ENCODE results near the gene NUDT2.
"Not testable (repeated sequence)": the region's sequence is repeated elsewhere in the genome, so short reads cannot be mapped to it uniquely, and the experiment has no call there.

The NUDT2 gene

GRCh38 chr9:34328987-34329832 is at the start of gene NUDT2, which contains the start of gene KIF24:
TSS of gene NUDT2 (plus strand) at chr9:34329569. CDS start at chr9:34339040, 9,471 bp downstream.
TSS of gene KIF24 (minus strand) at chr9:34329268. CDS start at chr9:34311346, 17,922 bp downstream.
- peak; percentile 86 to 89 for DNase-seq (ENCODE audit: low read depth in 2 of 2)

GRCh38 chr9:34282096-34282495 is 47.3 kb upstream of the NUDT2 start:
- no peak for DNase-seq (ENCODE audit: low read depth in 2 of 2)

GRCh38 chr9:34289159-34289558 is 40.2 kb upstream of the NUDT2 start:
- no peak for DNase-seq (ENCODE audit: low read depth in 2 of 2)

- DNase-seq (ENCODE audit: low read depth in 2 of 2): no peak
These were observed 38.3 kb upstream of the NUDT2 start for GRCh38 chr9:34291023-34291422.

- no peak for DNase-seq (ENCODE audit: low read depth in 2 of 2)
These were observed 37.9 kb upstream of the NUDT2 start for GRCh38 chr9:34291423-34291822.

- DNase-seq (ENCODE audit: low read depth in 2 of 2): no peak
These were observed 36.8 kb upstream of the NUDT2 start for GRCh38 chr9:34292552-34292951.

GRCh38 chr9:34301064-34301463 is 28.3 kb upstream of the NUDT2 start:
- DNase-seq (ENCODE audit: low read depth in 2 of 2): not testable (repeated sequence)

- DNase-seq (ENCODE audit: low read depth in 2 of 2): not testable (repeated sequence)
These were observed 21.1 kb upstream of the NUDT2 start for GRCh38 chr9:34308316-34308715.

- DNase-seq (ENCODE audit: low read depth in 2 of 2): no peak
These were observed 19.2 kb upstream of the NUDT2 start for GRCh38 chr9:34310215-34310614.

GRCh38 chr9:34311499-34312185 is 17.7 kb upstream of the NUDT2 start:
- no peak for DNase-seq (ENCODE audit: low read depth in 2 of 2)

GRCh38 chr9:34317436-34317835 is 11.9 kb upstream of the NUDT2 start:
- DNase-seq (ENCODE audit: low read depth in 2 of 2): no peak

- DNase-seq (ENCODE audit: low read depth in 2 of 2): no peak
These were observed 11.1 kb upstream of the NUDT2 start for GRCh38 chr9:34318163-34318790.

- no peak for DNase-seq (ENCODE audit: low read depth in 2 of 2)
These were observed 7.9 kb upstream of the NUDT2 start for GRCh38 chr9:34321451-34321850.

- DNase-seq (ENCODE audit: low read depth in 2 of 2): no peak
These were observed 6.3 kb upstream of the NUDT2 start for GRCh38 chr9:34322899-34323591.

- DNase-seq (ENCODE audit: low read depth in 2 of 2): no peak
These were observed 2.7 kb upstream of the NUDT2 start for GRCh38 chr9:34326690-34327089.

- no peak for DNase-seq (ENCODE audit: low read depth in 2 of 2)
These were observed 826 bp upstream of the NUDT2 start for GRCh38 chr9:34328500-34328986.

GRCh38 chr9:34331196-34331595 is 1.8 kb downstream of the NUDT2 start:
- no peak for DNase-seq (ENCODE audit: low read depth in 2 of 2)

- DNase-seq (ENCODE audit: low read depth in 2 of 2): no peak
These were observed 3.0 kb downstream of the NUDT2 start for GRCh38 chr9:34332076-34332964.

- no peak for DNase-seq (ENCODE audit: low read depth in 2 of 2)
These were observed 4.5 kb downstream of the NUDT2 start for GRCh38 chr9:34333836-34334235.

GRCh38 chr9:34334337-34334824 is 5.0 kb downstream of the NUDT2 start:
- DNase-seq (ENCODE audit: low read depth in 2 of 2): no peak

GRCh38 chr9:34334916-34335315 is 5.5 kb downstream of the NUDT2 start:
- DNase-seq (ENCODE audit: low read depth in 2 of 2): no peak

All from stimulated activated CD4-positive, alpha-beta T cell treated with anti-CD3 and anti-CD28 coated beads, Interleukin-1b, Interleukin-23, amount 100 ng/mL, for 4 hours (primary cell).